ENCODE measurements around the gene RARB.
A peak's percentile ranks its signal among the peaks of the same experiment; 100 is the strongest.

Gene RARB

GRCh38 chr3:25582242-25582641 is 154.2 kb downstream of the RARB start:
- no peak for DNase-seq

- DNase-seq = no peak
Measured at GRCh38 chr3:25583343-25583742, 155.3 kb downstream of the RARB start.

- no peak for DNase-seq
Measured at GRCh38 chr3:25584011-25584789, 156.1 kb downstream of the RARB start.

- DNase-seq = no peak
Measured at GRCh38 chr3:25585361-25586166, 157.5 kb downstream of the RARB start.

GRCh38 chr3:25586167-25586505 is 158.1 kb downstream of the RARB start:
- DNase-seq = no peak

- no peak for DNase-seq
Measured at GRCh38 chr3:25586553-25586952, 158.5 kb downstream of the RARB start.

GRCh38 chr3:25587094-25587493 is 159.0 kb downstream of the RARB start:
- no peak for DNase-seq

GRCh38 chr3:25587526-25587925 is 159.5 kb downstream of the RARB start:
- DNase-seq = no peak

- DNase-seq = no peak
Measured at GRCh38 chr3:25587975-25588374, 159.9 kb downstream of the RARB start.

GRCh38 chr3:25588441-25589103 is 160.5 kb downstream of the RARB start:
- DNase-seq = no peak

- no peak for DNase-seq
Measured at GRCh38 chr3:25589104-25589782, 161.2 kb downstream of the RARB start.

GRCh38 chr3:25589783-25590258 is 161.8 kb downstream of the RARB start:
- DNase-seq = no peak

GRCh38 chr3:25592510-25592968 is 164.5 kb downstream of the RARB start:
- DNase-seq = no peak

GRCh38 chr3:25593001-25593400 is 164.9 kb downstream of the RARB start:
- DNase-seq = no peak

- peak; percentile 50 for DNase-seq
Measured at GRCh38 chr3:25594007-25594502, 166.0 kb downstream of the RARB start.

GRCh38 chr3:25597535-25598101 is 169.6 kb downstream of the RARB start:
- no peak for DNase-seq

GRCh38 chr3:25603703-25604102 is 175.6 kb downstream of the RARB start:
- DNase-seq = no peak

GRCh38 chr3:25604107-25604805 is 176.2 kb downstream of the RARB start:
- no peak for DNase-seq

- DNase-seq = no peak
Measured at GRCh38 chr3:25610167-25610566, 182.1 kb downstream of the RARB start.

- no peak for DNase-seq
Measured at GRCh38 chr3:25610779-25611178, 182.7 kb downstream of the RARB start.

GRCh38 chr3:25611193-25611592 is 183.1 kb downstream of the RARB start:
- DNase-seq = no peak

GRCh38 chr3:25618028-25618427 is 190.0 kb downstream of the RARB start:
- no peak for DNase-seq
